Choroid plexus epithelial cell (primary cell): ENCODE measurements around the gene KIRREL3.

Experiments
- DNase-seq: peaks from one replicate; pipeline ENCODE4 v3.0.0-alpha.2; 2010; ENCODE audit warnings: low read depth
- H3K4me3 ChIP-seq: 2 replicates; pipeline ENCODE4 v1.5.1; 2011; ENCODE audit warnings: low read depth, mild to moderate bottlenecking, control low read depth, low read length, moderate library complexity
- CTCF ChIP-seq: conservative IDR thresholded peaks from 2 replicates; pipeline ENCODE4 v1.5.1; 2011; ENCODE audit warnings: low read depth, mild to moderate bottlenecking, control low read depth, inconsistent platforms, low read length, moderate library complexity

Gene KIRREL3

GRCh38 chr11:126919147-126919823 is 81.3 kb downstream of the KIRREL3 start:
- H3K4me3 ChIP-seq = no peak overlapping the region
- TF ChIP-seq CTCF = no peak
- no peak for DNase-seq

- no peak for TF ChIP-seq CTCF
- DNase-seq = no peak
- no peak overlapping the region for H3K4me3 ChIP-seq
Observed at GRCh38 chr11:126918556-126918955, 82.0 kb downstream of the KIRREL3 start.

- TF ChIP-seq CTCF = no peak
- DNase-seq = peak; percentile 27
- H3K4me3 ChIP-seq = no peak overlapping the region
Observed at GRCh38 chr11:126917531-126918204, 82.9 kb downstream of the KIRREL3 start.

- no peak for TF ChIP-seq CTCF
- no peak for DNase-seq
- H3K4me3 ChIP-seq = no peak overlapping the region
Observed at GRCh38 chr11:126915430-126915829, 85.1 kb downstream of the KIRREL3 start.

- H3K4me3 ChIP-seq = no peak overlapping the region
- peak; percentile 1 for DNase-seq
- no peak for TF ChIP-seq CTCF
Observed at GRCh38 chr11:126914941-126915340, 85.6 kb downstream of the KIRREL3 start.

GRCh38 chr11:126914166-126914565 is 86.4 kb downstream of the KIRREL3 start:
- no peak for DNase-seq
- no peak overlapping the region for H3K4me3 ChIP-seq

More at GRCh38 chr11:126914166-126914565, 86.4 kb downstream of the KIRREL3 start:
- no peak for TF ChIP-seq CTCF
